GM15510 (cell line): ENCODE results near the gene CDH3.

ENCODE experiments used
- POLR2A ChIP-seq: IDR thresholded peaks from 3 replicates; pipeline ENCODE4 v1.6.1; 2011; ENCODE audit warnings: borderline replicate concordance; ENCODE audit not compliant: insufficient read length; ENCODE audit errors: extremely low read depth

The CDH3 gene

GRCh38 chr16:68642436-68643101, 2.5 kb upstream of the CDH3 start:
- no peak for TF ChIP-seq POLR2A

DNA sequence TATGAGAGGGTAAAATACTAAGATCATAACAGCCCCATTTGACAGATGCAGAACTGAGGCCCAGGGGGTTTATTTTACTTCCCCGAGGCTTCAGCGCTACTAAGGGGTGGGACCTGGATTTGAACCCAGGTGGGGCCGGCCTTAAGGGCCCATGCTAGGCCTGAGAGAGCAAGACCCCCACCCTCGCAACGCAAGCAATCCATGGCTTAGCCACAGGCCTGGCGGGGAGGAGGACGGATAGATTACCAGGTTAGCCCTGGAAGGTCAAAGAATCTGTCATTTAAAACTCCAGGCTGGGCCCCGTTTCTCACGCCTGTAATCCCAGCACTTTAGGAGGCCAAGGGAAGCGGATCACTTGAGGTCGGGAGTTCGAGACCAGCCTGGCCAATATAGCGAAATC, 1.9 kb upstream of the CDH3 start:
- no peak for TF ChIP-seq POLR2A

DNA sequence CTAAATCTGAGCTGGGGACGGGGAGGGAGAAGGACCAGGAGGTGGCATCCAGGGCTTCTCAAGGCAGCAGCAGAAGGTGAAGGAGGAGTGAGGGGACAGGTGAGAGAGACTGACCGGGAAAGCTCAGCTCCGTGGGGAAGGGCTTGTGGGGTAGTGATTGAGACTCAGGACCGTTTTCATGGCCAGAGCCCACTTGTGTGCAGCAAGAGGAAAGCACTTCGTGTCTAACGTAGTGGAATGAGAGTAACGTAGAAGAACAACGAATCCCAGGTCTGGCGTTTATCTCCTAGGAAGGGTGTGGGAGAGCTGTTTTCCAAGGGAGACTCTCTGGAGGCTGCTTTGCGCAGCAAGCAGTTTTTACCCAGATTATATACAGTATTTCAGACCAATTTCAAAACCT, 1.3 kb upstream of the CDH3 start:
- TF ChIP-seq POLR2A, result no peak

- no peak for TF ChIP-seq POLR2A
Observed at GRCh38 chr16:68644296-68644695, 814 bp upstream of the CDH3 start.

DNA sequence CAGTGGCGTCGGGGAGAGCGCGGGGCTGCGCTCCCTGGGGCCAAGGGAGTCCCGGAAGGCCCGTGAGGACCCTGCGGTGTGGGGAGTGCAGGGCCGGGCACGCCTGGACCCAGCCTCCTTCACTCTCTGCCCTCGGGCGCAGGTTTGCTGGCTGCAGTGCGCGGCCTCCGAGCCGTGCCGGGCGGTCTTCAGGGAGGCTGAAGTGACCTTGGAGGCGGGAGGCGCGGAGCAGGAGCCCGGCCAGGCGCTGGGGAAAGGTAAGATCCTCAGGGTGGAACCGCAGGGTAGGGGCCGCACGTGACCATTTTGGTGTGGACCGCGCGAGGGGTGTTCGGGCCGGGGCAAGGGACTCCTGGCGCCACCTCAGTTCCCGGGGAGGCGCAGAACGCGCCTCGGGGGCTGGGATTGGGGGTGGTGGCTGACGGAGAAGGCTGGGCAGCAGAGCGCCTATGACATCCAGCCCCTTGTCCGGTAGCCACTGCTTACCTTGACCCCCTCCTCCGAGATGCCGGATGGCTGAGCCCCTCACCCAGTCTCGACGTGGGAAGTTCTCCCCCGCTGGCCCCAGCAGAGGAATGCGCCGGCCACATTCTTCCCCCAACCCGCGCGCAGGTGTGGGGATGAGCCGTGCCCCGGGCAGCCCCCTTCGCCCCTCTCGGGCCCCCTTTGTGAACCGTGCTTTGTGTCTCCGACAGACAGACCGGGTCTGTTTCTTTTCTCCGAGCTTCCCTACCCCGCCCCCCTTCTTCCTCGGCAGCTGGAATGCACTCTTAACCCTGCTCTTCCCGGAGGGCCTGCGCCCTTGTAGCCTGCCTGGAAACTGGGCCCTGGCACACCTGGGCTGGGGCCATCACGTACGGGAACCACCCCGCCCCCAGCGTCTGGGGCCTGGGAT, 631 bp downstream of the CDH3 start:
- TF ChIP-seq POLR2A, result no peak

GRCh38 chr16:68646953-68647659, 2.0 kb downstream of the CDH3 start:
- no peak for TF ChIP-seq POLR2A

GRCh38 chr16:68651136-68651535, 6.0 kb downstream of the CDH3 start:
- no peak for TF ChIP-seq POLR2A

- TF ChIP-seq POLR2A, result no peak
Observed at GRCh38 chr16:68652659-68653058, 7.5 kb downstream of the CDH3 start.

DNA sequence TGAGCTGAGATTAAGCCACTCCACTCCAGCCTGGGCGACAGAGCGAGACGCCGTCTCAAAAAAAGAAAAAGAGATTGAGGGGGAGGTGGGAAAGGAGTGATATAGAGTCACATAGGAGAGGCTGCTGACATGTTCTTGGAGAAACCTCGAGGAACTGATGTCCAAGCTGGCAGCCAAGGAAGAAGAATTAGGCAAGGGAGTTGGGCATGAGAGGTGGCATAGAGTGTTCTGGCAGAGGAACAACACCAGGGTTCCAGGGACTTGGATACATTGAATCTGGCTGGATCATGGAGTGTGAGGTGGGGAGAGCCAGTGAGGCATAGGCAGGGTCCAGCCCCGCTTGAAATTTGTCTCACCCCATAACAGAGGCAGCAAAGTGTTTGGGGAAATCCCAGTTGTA, 10.7 kb downstream of the CDH3 start:
- no peak for TF ChIP-seq POLR2A

DNA sequence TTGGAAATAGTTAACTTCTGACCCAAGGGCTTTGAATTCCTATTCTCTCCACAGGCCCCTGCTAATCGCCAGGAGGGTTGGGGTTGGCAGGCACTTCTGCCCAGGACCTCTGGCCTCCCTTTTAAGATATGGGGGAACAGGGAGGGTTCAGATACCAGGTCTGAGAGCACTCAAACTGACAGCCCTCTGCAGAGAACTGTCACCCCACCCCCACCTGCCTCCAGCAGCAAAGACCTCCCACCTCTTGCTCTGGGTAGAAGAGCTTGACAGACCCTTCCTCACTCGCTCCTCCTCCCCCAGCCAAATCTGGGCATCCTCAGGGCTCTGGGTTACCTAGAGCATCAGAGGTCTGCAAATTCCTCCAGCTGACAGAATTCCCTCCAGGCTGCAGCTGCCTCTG, 11.6 kb downstream of the CDH3 start:
- TF ChIP-seq POLR2A, result no peak

- no peak for TF ChIP-seq POLR2A
Observed at GRCh38 chr16:68658341-68658973, 13.3 kb downstream of the CDH3 start.

GRCh38 chr16:68658974-68659360, 13.9 kb downstream of the CDH3 start:
- TF ChIP-seq POLR2A, result no peak

DNA sequence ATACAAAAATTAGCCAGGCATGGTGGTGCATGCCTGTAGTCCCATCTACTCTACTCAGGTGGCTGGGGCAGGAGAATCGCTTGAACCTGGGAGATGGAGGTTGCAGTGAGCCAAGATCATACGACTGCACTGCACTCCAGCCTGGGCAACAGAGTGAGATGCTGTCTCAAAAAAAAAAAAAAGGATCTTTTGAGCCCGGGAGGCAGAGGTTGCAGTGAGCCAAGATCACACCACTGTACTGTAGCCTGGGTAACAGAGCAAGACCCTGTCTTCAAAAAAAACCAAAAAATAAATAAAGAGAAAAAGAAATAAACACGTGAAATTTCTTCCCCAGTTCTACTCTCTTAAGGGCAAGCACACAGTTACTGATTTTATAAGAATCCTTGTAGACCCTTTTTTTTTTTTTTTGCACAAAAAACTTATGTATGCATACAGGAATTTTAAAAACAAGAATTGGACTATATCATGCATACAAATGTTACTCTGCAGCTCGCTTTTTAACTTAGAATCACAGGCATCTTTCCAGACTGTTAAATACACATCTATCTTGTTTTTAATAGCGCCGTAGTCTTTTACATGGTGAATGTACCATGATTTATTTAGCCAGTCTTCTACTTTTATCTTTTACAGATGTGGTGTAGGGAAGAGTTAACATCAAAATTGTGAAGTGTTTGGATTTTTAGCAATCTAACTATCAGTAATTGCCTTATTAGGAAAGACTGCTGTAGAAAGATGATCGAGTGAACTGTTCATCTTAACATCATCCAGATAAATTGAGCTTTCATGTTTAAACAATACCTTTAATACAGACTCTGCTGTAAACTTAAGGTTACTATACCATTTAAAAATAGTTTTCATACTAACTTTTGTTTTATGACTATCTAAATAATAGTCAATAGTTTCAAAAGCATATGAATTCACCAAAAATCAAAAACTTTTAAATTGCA, 14.6 kb downstream of the CDH3 start:
- TF ChIP-seq POLR2A, result no peak

DNA sequence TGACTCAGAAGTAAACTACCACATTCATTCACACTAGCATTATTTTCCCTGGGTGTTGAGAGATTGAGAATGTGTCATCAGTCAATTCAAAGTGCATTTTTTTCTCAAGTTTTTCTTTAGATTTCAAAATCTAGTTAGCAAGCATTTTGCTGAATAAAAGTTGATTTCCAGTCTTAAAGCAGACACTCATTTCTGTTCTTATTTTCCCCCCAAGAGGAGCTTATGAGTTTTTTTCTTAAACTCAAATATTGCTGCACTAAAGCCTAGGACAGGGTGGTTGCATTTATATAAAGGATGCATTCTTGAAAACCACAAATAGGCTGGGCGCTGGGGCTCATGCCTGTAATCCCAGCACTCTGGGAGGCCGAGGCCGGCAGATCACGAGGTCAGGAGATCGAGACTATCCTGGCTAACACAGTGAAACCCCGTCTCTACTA, 15.3 kb downstream of the CDH3 start:
- TF ChIP-seq POLR2A, result no peak
